VCaP (cell line): Measurements from ENCODE around the gene EARS2.
"Not testable (repeated sequence)": the region's sequence is repeated elsewhere in the genome, so short reads cannot be mapped to it uniquely, and the experiment has no call there.

Experiments
- H3K27ac ChIP-seq: fragments of 450-650 bp; 2 replicates; pipeline ENCODE4 v1.5.1; 2017
- CTCF ChIP-seq: fragments of 450-650 bp; conservative IDR thresholded peaks from 2 replicates; pipeline ENCODE4 v1.5.1; 2017; ENCODE audit warnings: mild to moderate bottlenecking, moderate library complexity

EARS2 gene

GRCh38 chr16:23587726-23588125 lies 30.6 kb upstream of the EARS2 start:
- H3K27ac ChIP-seq = no peak overlapping the region
- no peak for TF ChIP-seq CTCF

GRCh38 chr16:23584186-23585076 lies 27.3 kb upstream of the EARS2 start:
- no peak for TF ChIP-seq CTCF
- no peak overlapping the region for H3K27ac ChIP-seq

- not testable (repeated sequence) for H3K27ac ChIP-seq
Observed at GRCh38 chr16:23583271-23583670, 26.1 kb upstream of the EARS2 start.

GRCh38 chr16:23581764-23582163 lies 24.6 kb upstream of the EARS2 start:
- no peak for TF ChIP-seq CTCF
- H3K27ac ChIP-seq = no peak overlapping the region

- TF ChIP-seq CTCF = no peak
- H3K27ac ChIP-seq = no peak overlapping the region
Observed at GRCh38 chr16:23580391-23580790, 23.2 kb upstream of the EARS2 start.

GRCh38 chr16:23579371-23579770 lies 22.2 kb upstream of the EARS2 start:
- H3K27ac ChIP-seq = no peak overlapping the region
- no peak for TF ChIP-seq CTCF

GRCh38 chr16:23578101-23578830 lies 21.1 kb upstream of the EARS2 start:
- TF ChIP-seq CTCF = no peak
- no peak overlapping the region for H3K27ac ChIP-seq

- no peak overlapping the region for H3K27ac ChIP-seq
- TF ChIP-seq CTCF = no peak
Observed at GRCh38 chr16:23577493-23577892, 20.3 kb upstream of the EARS2 start.
